Epithelial cell of prostate (primary cell): ENCODE results near the gene RBKS.
"Not testable (repeated sequence)": the region's sequence is repeated elsewhere in the genome, so short reads cannot be mapped to it uniquely, and the experiment has no call there.

Source experiments
- DNase-seq: peaks from one replicate; pipeline ENCODE4 v3.0.0-alpha.2; 2011; ENCODE audit warnings: low read depth, low spot score
- H3K27ac ChIP-seq: fragments of 450-650 bp; 2 replicates; pipeline ENCODE4 v1.5.1; 2017; ENCODE audit warnings: mild to moderate bottlenecking

Gene RBKS

DNA sequence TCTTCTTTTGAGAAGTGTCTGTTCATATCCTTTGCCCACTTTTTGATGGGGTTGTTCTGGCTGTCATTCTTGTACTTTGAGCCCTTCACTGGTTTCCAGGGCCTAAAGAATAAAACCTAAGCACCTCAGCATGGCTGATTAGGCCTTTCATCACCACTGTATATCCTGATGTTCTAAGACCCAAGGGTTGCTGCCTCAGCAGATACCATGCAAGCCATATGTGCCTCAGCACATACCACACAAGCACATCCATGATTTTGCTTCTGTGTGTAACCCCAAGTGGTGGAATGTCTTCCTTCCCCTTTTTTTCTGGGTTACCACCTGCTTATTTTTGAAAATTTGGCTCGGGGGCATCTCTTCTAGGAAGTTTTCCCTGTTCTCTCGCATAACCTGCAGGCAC, 11.4 kb downstream of the RBKS start:
- no peak overlapping the region for H3K27ac ChIP-seq
- no peak for DNase-seq

DNA sequence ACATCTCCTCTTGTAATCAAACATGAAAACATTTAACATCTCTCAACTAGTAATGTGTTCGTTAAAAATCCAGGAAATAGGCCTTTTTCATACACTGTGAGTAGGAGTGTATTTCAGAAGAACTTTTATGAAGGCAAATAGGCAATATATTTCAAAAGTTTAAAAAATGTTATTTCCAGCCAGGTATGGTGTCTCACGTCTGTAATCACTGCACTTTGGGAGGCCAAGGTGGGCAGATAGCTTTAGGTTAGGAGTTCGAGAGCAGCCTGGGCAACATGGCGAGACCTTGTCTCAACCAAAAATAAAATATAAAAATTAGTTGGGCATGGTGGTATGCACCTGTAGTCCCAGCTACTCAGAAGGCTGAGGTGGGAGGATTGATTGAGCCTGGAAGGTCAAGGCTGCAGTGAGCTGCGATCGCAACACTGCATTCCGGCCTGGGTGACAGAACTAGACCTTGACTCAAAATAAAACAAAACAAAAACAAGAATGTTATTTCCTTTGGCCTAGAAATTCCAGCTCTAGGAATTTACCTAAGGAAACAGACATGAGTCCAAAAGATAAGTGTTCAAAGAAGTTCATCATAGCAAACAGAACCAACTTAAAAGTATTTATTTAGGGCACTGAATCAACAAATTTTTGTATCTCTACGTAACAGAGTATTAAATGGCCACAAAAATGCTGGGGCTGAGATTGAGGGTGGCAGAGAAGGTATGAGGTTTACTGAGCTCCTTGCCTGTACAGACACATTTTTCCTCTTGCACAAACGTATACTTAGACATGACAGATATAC, 14.9 kb downstream of the RBKS start:
- no peak overlapping the region for H3K27ac ChIP-seq
- DNase-seq: no peak

DNA sequence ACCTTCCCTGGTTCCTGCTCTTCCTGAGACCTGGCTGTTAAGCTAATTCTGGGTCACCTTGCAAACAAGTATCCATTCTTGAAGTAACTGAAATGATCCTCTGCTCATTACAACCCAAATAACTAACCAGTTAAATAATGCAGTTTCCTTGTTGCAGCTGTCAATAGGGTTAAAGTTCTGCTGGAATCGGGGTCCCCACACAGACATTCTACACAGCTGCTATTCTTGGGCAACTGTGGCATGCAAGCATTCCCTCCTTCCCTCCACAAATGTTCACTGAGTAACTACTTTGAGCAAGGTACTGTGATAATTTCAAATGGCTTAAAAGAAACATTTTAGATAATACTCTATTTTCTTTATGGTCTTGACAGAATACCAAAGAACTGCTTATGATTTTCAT, 17.1 kb downstream of the RBKS start:
- H3K27ac ChIP-seq: no peak overlapping the region
- DNase-seq: no peak

DNA sequence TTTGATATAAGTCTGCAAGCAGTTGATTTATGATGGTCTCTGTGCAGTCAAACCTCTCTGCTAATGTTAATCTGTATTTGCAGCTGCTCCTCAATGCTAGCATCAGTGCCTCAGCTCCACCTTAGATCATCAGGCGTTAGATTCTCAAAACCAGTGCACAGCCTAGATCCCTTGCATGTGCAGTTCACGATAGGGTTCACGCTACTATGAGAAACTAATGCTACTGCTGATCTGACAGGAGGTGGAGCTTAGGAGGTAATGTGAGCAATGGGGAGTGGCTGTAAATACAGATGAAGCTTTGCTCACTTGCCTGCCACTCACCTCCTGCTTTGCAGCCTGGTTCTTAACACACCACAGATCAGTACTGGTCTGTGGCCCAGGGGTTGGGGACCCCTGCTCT, 18.4 kb downstream of the RBKS start:
- H3K27ac ChIP-seq: no peak overlapping the region
- no peak for DNase-seq

DNA sequence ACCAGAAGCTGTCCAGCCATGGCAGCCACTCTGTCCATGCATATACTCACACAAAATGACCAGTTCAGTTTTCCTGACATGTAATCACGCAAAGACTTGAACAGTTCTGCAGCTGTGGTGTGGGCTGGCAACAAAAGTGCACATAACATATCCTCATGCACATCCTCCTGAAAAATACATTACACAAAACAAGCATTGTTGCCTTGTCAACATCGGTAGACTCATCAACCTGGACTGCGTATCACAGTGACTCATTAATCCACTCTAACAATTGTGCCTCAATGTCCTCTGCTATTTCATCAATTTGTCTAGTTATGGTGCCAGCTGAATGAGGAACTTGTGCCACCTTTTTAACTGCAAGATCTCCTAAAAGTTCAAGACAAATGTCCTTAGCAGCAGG, 19.5 kb downstream of the RBKS start:
- H3K27ac ChIP-seq: no peak overlapping the region
- DNase-seq: no peak

DNA sequence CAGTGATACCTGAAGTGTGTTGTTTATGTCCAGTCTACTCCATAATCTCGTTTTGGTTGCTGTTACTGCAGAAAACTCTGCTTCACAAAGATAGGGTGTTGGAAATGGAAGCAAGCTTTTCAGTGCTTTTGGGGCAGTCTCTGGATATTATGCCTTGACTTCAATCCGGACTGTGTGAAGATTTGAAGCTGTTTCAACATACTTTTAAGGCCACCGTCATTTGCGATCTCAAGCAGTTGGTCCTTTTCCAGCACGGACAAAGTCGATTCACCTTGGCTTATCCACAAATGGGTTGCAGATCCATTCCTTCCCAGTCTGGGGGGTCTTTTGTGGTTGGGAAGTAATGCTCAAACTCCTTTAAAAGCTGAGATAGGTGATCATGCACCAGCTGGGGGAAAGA, 20.4 kb downstream of the RBKS start:
- no peak for DNase-seq
- no peak overlapping the region for H3K27ac ChIP-seq

DNA sequence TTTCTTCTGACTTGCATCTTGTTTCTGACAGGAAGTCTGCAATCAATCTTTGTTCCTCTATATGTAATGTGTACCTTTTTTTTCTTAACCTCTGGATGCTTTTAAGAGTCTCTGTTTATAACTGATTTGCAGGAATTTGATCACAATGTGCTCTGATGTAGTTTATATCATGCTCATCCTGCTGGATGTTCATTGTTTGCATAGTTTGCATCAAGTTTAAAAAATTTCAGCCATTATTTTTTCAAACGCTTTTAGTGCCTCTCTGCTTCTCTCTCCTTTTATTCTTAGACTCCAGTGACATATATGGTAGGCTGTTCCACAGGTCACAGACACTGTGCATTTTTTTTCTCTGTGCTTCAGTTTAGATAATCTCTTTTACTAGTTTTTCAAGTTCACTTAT, 23.9 kb downstream of the RBKS start:
- DNase-seq: no peak
- no peak overlapping the region for H3K27ac ChIP-seq

DNA sequence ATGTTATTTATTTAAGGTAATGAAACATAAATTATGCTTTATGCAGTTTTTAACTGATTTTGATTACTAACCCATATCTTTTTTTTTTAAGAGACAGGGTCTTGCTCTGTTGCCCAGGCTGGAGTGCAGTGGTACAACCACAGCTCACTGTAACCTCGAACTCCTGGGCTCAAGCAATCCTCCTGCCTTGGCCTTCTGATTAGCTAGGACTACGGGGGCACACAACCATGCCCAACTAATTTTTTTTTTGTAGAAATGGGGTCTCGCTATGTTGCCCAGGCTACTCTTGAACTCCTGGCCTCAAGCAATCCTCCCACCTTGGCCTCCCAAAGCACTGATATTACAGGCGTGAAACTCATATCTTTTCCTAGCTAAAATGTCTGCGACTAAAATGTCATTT, 26.2 kb downstream of the RBKS start:
- not testable (repeated sequence) for H3K27ac ChIP-seq, DNase-seq

DNA sequence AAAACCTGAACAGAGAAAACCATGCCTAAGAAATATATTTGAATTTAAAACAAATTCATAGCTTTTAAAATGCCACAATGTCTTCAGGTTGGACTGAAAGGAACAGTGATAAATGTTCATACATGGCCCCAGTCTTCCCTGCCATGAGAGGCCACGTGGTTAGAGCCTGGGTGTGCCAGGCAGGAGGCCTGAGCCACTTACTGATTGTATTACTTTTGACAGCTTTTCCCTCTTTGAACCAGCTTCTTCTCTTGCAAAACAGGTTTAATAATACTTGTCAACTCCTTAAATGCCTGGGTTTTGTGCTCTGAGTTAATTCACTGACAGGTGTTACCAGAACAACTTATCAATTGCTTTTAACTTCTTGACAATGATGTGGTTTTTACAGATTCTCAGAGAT, 27.0 kb downstream of the RBKS start:
- H3K27ac ChIP-seq: no peak overlapping the region
- DNase-seq: no peak

DNA sequence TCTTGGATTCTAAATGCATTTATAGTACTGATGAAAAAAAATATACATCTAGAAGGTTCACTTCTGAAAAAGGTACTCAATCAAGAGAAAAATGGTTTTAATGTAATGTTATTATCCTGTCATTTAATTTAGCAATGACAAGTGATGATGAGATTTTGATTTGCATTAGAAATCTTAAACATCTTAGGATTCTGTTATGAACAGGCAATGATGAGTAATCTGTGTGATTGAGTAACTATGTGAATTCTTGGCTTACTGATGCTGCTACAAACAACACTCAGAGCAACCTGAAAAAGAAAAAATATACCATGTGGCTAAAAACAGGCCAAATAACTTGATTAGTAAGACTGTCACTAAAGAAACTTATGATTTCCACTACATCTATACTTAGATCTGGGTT, 30.1 kb downstream of the RBKS start:
- DNase-seq: no peak
- H3K27ac ChIP-seq: no peak overlapping the region

DNA sequence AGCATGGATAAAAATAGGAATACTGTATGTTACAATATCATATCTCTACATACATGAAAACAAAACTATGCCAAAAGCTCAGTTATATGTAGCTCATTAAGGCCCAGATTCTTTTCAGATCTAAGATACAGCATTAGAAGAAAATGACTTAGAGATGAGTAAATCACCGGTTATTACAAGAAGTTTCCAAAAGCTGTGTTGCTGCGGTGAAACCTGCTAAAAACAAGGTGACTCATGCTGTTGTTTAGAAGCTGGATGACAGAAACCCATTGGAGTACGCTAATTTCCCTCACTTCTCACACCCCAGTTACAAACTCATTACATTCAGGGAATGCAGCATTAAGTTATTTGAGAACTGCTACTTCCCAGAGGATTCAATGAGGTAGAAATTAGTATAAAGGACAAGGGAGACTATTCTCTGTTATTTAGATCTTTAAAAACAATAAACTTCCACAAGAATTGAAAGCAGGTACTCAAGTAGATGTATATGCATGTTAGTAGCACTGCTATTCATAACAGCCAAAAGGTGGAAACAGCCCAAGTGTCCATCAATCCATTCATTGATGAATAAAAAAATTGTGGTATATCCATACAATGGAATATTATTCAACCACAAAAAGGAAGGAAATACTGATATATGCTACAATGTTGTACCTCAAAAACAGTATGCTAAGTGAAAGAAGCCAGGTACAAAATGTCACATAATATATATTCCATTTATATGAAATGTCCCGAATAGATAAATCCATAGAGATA, 32.6 kb downstream of the RBKS start:
- peak; percentile 51 for DNase-seq
- peak overlapping the region; percentile 41 for H3K27ac ChIP-seq

DNA sequence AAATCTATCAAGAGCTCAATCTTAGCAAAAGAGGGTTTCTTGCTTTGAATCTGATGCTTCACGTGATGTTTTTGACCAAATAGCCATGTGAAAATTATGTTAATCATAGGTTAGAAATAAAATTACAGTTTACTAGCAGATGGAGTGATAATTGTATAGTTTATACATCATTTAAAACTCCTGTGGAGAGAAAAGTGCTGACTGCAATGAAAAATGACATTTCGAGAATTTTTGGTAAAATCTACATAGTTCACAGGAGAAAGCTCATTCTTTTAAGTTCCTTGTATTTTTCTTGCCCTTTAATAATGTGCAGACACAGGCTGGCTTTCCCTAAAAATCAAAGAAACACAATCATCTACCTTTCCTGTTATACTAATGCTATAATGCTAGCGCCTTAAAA, 33.2 kb downstream of the RBKS start:
- peak overlapping the region; percentile 41 for H3K27ac ChIP-seq
- DNase-seq: no peak

DNA sequence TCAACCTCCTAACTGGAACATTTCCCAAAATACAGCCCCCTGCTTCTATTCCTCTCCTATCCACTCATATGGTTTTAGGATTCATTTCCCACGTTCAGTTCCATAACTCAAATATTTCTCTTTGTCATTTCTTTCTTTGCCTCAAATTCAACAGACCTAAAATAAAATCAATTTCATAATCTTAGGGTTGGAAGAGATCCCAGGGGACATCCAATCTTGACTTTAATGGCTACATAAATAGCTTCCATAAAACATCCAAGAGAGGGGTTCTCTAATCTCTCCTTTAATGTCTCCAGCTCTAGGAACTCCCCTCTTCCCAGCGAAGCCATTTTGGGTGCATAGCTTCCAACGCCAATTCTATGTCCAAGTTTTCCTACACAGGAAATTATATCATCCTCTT, 33.8 kb downstream of the RBKS start:
- H3K27ac ChIP-seq: no peak overlapping the region

DNA sequence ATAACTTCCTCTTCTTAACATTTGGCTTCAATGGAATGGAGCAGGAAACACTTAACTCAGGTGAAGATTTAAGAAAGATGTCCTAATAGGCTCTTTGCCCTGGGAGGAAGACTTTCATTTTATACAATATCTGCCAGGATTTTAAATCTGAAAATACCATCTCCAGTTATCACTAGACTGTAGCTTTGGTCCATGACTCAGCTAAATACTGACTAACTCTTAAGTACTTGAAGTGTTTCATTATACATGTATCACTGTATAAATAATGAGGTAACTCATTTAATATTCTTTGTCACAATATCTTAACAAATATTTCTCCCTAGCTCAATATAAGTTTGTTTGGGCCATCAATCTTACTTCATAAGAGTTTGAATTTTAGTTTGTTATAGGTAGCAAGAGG, 34.7 kb downstream of the RBKS start:
- peak overlapping the region; percentile 40 for H3K27ac ChIP-seq
- no peak for DNase-seq

More for the DNA sequence above, 33.8 kb downstream of the RBKS start:
- DNase-seq: no peak

DNA sequence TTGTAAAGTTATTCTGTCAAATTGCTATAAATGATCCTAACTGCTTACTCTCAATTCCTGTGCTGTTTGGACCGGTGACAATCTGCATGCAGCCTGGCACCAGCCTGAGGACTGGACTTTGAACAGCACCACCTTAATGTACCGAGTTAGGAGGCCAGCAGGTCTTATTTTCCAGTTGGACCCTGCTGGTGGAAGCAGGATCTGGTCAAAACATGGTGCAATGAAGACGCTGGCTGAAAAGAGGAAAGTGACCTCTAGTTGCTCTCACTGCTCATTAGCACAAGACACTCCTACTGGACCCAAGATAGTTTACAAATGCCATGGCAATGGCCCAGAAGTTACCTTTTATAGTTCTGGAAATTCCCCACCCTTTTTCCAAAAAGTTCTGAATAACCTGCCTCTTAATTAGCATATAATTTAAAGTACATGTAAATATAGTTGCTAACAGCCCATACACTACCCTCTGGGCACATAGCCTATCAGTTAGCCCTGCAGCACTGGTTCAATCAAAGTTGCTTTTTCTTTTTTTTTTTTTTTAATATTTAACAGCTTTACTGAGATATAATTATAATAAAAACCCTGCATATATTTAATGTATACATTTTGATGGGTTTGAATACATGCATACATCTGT, 35.8 kb downstream of the RBKS start:
- no peak overlapping the region for H3K27ac ChIP-seq
- no peak for DNase-seq

DNA sequence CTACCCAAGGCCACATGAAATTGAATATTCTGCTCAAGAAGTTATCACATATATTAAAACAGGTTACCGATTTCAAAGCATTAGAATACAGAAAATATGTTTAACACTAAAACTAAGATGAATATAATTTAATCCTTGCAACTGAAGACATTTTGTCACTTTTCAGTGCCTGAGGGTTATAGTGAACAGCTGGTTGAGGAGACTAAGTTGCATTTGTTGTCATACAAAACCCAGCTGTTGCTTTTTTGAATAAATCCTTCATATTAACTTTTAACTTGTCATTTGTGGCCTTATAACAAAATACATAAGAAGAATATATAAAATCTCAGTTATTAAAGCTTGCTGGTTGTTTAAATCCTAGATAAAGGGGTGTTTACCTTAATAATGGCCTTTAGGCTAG, 37.5 kb downstream of the RBKS start:
- DNase-seq: no peak
- no peak overlapping the region for H3K27ac ChIP-seq

DNA sequence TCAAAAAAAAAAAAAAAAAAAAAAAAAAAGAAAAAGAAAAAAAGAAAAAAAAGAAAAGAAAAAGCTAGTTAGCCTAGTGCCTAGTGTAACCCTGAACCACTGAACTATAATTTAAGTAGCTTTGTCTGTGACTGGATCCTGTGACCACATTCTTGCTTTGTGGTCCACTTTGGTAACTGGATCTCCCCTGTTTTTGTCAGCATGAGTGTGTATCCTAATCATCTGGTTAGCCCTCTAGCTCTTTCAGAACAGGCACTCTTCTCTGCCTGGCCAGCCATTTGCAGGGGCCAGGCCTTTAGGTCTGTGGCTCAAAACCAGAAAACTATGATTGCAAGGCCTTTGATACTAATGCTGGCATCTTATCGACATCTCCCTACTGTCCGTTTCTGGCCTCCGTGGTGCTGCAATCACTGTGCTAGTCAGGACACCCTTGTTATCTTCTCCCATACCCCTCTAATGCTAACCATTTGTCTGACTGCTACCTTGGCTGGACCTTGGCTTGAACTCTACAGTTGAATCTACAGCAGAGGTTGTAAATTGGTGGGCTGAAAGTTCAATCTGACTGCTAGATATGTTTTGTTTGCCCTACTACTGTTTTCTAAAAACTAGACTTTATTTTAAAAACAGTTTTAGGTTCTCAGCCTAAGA, 40.5 kb downstream of the RBKS start:
- no peak overlapping the region for H3K27ac ChIP-seq
- DNase-seq: no peak

DNA sequence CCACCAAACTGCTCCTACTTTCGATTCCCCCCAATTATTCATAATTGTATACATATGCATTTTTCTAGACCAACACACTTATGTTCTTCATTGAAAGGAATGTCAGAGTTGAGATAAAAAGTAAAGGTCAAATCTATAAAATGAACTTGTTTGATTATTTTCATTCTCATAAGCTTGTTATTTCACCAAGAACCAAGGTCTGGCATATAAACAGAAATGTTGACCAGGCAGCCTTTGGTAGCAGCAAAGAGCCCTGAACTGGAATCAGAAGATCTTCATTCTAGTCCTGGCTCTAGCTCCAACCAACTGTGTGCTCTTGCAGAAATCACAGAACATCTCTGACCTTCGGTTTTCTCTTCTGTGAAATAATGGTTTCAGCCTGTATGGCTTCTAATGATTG, 42.9 kb downstream of the RBKS start:
- no peak overlapping the region for H3K27ac ChIP-seq
- DNase-seq: no peak

DNA sequence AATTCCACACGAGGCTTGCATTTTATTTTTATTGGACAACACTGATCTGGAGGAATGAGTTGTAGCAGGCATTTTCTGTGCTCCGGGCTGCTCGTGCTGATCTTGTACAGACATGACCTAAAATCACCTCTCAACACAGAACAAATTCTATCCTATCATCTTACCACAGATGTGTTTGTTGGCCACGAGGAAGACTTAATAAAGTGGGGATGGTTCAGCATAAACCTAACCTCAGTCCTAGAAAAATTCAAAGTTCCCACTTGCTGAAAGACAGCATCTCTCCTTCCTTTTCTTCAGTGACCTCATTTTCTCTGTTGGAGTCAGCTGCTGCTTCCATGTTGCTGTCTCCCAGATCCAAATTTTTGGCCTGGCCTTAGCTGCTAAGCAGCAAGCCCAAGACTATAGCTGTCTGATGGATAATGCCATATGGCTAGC, 45.3 kb downstream of the RBKS start:
- H3K27ac ChIP-seq: peak overlapping the region; percentile 51
- DNase-seq: no peak

DNA sequence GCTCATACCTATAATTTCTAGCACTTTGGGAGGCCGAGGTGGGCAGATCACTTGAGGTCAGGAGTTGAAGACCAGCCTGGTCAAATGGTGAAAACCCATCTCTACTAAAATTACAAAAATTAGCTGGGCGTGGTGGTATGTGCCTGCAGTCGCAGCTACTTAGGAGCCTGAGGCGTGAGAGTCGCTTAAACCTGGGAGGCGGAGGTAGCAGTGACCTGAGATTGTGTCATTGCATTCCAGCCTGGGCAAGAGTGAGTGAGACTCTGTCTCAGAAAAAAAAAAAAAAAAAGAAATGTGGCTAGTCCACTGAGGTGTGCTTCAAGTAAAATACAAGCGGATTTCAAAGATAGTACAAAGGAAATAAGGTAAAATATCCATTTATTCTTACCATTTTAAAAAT, 46.2 kb downstream of the RBKS start:
- no peak for DNase-seq
- peak overlapping the region; percentile 51 for H3K27ac ChIP-seq

DNA sequence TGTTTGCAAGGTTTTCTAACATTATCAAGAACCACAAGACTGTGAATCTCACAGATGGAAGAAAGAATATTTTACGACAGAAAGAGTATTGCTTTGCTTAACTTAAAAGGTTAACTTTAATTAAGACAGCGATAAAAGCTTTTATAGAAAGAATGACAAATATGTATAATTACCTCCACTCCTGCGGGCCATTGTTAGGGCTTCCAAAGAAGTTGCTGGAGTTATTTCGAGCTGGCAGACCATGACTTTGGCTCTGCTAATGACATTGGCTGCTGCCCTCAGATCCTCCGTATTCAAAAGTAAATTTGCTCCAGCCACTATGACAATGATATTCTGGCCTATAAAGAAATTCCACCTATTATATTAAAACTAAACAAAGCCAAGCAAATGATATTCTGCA, 47.3 kb downstream of the RBKS start:
- no peak overlapping the region for H3K27ac ChIP-seq
- no peak for DNase-seq
